ENCODE measurements around the gene PDE12.
A peak's percentile ranks its signal among the peaks of the same experiment; 100 is the strongest.

The PDE12 gene
- 71.6 to 98.7 reads per million in 2 donors for total RNA-seq

GRCh38 chr3:57555738-57556458 lies at the start of gene PDE12:
Gene PDE12, plus strand, starts transcription at chr3:57556274. Its CDS starts 106 bp downstream, at chr3:57556380.
- DNase-seq: peak; percentile 67

DNA sequence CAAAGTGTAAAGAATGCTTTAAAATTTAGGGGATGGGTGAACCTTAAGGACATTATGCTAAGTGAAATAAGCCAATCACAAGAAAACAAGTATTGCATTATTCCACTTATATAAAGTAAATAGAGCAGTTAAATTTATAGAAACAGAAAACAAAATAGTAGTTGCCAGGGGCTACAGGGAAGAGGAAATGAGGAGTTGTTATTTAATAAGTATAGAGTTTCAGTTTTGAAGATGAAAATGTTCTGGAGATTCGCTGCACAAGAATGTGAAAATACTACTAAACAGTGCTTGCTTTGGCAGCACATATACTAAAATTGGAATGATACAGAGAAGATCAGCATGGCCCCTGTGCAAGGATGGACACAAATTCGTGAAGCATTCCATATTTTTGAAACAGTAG lies 43.9 kb upstream of the PDE12 start:
- DNase-seq: no peak

- DNase-seq: no peak
These were observed 37.7 kb upstream of the PDE12 start for GRCh38 chr3:57518276-57518915.

- DNase-seq: no peak
These were observed 25.9 kb upstream of the PDE12 start for GRCh38 chr3:57530071-57530608.

GRCh38 chr3:57538465-57538864 lies 17.6 kb upstream of the PDE12 start:
- no peak for DNase-seq

DNA sequence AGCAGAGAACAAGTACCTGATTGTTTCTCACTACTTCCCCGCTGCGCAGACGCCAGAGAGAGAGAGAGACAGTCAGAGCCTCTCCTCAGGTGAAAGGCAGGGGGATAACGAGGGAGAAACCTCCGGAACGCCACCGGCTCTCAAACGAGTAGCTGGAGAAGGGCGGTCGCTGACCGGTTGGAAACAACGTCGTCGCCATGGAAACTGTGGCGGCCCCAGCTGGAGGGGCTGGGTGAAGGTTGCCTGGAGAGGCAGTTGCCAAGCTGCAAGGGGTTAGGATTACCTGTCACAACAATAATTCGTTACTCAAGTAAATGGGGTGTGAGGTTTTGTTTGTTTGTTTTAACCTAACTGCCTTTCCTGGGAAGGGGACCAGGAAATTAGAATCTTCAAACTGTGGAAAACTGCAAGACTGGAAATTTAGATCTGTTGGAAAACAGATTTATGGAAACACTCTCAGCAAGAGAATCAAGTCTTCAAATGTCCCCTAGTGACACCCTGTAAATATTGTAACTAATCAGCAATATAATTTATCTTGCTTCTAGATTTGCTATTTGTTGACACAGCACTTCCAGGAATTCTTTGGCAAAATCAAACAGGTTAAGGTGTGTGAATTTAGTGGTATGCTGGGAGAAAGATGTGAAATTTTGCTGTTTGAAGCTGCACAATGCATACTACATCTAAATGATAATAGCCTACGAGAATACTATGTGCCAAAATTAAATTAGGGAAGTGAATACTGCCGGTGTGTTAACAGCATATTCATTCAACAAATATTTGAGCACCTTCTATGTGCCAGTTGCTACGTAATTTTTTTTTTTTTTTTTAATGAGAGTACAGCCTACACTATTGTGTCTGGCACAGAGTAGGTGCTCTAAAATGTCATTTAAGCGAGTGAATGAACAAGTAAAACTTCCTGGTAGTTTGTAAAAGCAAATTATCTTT lies 11.6 kb upstream of the PDE12 start, which contains the start of gene DNAH12:
TSS of gene DNAH12 (minus strand) at position 164 of the 945 bp plus-strand sequence. CDS start 1,474 bp downstream, outside the sequence.
- no peak for DNase-seq

DNA sequence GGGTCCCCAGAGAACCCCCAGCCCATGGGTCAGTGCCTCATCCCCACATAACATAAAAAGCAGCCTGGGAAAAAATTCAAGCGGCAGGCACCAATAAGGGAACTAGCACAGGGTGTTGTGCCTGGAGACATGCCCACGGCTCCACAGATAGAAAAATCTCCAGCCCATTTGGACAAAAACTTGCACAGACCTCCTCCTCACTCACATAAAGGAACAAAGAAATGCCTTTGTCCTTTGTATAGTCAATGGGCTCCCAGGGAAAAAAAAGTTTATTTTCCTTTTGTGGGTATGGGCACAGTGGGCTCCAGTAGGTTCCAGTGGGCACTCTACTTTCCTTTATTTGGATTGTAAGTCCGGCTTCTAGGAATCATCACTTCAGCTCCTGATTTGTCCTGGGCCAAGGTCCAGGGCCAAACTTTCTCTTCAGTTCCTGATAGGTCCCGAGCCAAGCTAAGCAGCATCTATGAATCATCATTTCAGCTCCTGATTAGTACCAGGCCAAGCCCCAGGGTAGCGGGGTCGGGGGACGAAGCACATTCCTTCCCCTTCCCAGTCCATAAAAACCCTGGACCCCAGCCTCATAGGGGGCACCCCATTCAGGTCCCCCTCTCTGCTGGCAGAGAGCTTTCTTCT lies 10.3 kb upstream of the PDE12 start:
- DNase-seq: no peak

DNA sequence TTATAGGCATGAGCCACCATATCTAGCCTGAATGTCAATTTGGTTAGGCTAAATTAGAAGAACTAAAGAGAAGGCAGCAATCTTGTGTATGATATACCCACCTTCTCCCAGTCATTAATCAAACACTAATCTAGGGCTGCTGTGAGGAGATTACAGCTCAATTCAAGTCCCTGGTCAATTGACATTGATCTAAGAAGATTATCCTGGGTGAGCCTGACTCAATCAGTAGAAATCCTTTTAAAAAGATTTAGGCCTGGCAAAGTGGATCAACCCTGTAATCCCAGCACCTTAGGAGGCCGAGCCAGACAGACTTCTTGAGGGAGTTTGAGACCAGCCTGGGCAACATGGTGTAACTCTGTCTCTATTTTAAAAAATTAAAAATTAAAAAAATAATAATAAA lies 9.5 kb upstream of the PDE12 start:
- DNase-seq: no peak

DNA sequence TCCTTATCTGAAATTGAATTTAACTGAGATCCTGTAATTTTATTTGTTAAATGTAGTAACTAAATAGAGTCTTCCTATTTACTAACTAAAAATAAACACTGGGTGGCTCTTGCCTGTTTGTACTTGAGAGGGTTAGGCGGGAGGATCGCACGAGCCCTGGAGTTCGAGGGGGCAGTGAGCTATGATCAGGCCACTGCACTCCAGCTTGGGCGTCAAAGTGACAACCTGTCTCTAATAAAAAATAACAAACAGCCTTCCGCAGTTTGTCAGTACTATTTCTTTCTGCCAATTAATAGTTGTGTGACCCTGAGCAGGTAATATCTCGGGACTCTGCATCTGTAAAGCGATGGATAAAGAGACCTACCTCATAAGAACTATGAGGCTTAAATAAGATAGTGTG lies 768 bp upstream of the PDE12 start:
- DNase-seq: no peak

- DNase-seq: peak; percentile 22
These were observed 498 bp downstream of the PDE12 start for GRCh38 chr3:57556459-57557084.

GRCh38 chr3:57557085-57557537 lies 1.0 kb downstream of the PDE12 start:
- DNase-seq: peak; percentile 8

- DNase-seq: no peak
These were observed 3.5 kb downstream of the PDE12 start for GRCh38 chr3:57559526-57559925.

GRCh38 chr3:57569859-57570450 lies 13.9 kb downstream of the PDE12 start:
- DNase-seq: no peak

- DNase-seq: no peak
These were observed 14.8 kb downstream of the PDE12 start for GRCh38 chr3:57570878-57571277.

- DNase-seq: no peak
These were observed 16.0 kb downstream of the PDE12 start for GRCh38 chr3:57572096-57572495.

DNA sequence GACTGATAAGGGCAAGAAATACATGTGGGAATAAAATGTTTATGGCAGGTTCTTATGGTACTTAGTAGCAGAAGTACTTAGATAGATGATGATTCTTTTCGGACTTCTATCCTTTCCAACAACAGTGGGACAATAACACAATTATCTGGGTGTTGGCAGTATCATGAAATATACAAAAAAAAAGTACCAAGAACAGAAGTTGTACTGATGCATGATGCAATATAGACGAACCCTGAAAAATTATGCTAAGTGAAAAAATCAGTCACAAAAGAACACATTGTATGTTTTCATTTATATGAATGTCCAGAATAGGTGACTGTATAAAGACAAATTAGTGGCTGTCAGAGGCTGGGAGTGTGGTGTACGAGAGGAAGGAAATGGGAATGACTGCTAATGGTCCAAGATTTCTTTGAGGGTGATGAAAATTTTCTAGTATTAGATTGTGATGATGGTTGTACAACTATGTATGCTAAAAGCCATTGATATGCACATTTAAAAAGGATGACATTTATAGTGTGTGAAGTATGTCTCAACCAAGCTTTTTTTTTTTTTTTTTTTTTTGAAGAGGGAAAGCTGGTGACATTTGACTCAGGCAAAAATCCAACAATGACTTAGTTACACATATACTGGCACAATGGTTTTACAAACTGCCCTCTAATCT lies 20.0 kb downstream of the PDE12 start:
- no peak for DNase-seq

DNA sequence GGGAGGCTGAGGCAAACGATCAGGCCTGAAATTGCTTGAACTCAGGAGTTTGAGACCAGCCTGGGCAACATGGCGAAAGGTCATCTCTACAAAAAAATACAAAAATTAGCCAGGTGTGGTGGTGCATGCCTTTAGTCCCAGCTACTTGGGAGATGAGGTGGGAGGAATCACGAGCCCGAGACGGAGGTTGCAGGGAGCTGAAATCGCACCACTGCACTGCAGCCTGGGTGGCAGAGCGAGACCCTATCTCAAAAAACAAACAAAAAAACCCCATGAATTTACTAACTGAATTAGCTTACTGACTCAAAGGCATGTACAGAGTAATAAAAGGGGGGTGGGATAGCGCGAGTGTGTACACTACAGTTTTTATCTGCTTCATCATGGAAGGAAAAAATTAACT lies 21.7 kb downstream of the PDE12 start:
- no peak for DNase-seq

GRCh38 chr3:57582474-57583168 lies 26.5 kb downstream of the PDE12 start:
- DNase-seq: no peak

DNA sequence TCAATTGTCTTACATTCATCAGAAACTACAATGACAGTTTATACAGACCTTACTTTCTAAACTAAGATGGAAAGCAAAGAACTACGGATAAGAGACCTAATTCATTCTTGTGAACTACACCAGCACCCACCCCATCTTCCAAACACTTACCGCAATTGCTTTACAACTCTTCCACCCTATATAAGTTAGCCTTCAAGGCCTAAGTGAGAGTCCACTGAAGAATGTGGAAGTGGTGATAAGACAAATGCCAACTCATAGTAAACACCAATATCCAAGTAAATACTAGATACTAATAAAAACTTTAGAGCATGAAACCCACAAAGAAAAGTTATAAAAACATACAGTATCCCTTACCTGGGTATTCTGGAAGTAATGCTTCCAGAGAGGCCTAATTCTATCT lies 27.5 kb downstream of the PDE12 start:
- DNase-seq: no peak

DNA sequence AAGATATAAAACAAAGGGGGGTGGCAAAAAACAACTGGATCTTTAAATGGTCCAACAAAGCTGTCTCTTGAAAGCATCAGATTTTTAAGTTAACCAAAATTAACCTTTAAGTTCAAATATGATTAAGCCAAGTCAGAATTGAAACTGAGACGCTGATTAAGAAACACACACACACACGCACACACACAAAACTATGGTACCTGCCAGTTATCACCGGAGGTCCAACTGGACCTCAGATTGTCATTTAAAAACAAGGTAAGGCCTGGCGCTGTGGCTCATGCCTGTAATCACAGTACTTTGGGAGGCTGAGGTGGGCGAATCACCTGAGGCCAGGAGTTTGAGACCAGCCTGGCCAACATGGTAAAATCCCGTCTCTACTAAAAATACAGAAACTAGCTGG lies 30.7 kb downstream of the PDE12 start:
- DNase-seq: no peak

Measured in T-helper 9 cell (primary cell).